ENCODE data around the gene PCDHAC2.

Gene PCDHAC2

GRCh38 chr5:140966293-140967225, at the start of gene PCDHAC2:
PCDHAC2 (plus strand) TSS chr5:140966476; CDS start chr5:140966767, 291 bp downstream.
- DNase-seq = no peak

GRCh38 chr5:140923601-140924000, 42.7 kb upstream of the PCDHAC2 start:
- no peak for DNase-seq

- no peak for DNase-seq
Measured at GRCh38 chr5:140925806-140926442, 40.4 kb upstream of the PCDHAC2 start, which contains the start of gene PCDHAC1. PCDHAC1 (plus strand) TSS chr5:140926299; CDS start chr5:140926893, 594 bp downstream.

GRCh38 chr5:140926443-140927227, 39.6 kb upstream of the PCDHAC2 start:
- no peak for DNase-seq

- no peak for DNase-seq
Measured at GRCh38 chr5:140927228-140927573, 39.1 kb upstream of the PCDHAC2 start.

GRCh38 chr5:140934964-140935606, 31.2 kb upstream of the PCDHAC2 start:
- no peak for DNase-seq

GRCh38 chr5:140946578-140946977, 19.7 kb upstream of the PCDHAC2 start:
- DNase-seq = no peak

GRCh38 chr5:140951636-140952035, 14.6 kb upstream of the PCDHAC2 start:
- no peak for DNase-seq

- peak; percentile 7 for DNase-seq
Measured at GRCh38 chr5:140953234-140953633, 13.0 kb upstream of the PCDHAC2 start.

GRCh38 chr5:140962190-140962589, 4.1 kb upstream of the PCDHAC2 start:
- no peak for DNase-seq

- DNase-seq = no peak
Measured at GRCh38 chr5:140964356-140964755, 1.9 kb upstream of the PCDHAC2 start.

GRCh38 chr5:140965905-140966292, 377 bp upstream of the PCDHAC2 start:
- no peak for DNase-seq

- DNase-seq = no peak
Measured at GRCh38 chr5:140967226-140967893, 1.1 kb downstream of the PCDHAC2 start.

GRCh38 chr5:140969880-140970279, 3.6 kb downstream of the PCDHAC2 start:
- DNase-seq = no peak

GRCh38 chr5:140973550-140973949, 7.3 kb downstream of the PCDHAC2 start:
- no peak for DNase-seq

GRCh38 chr5:140977003-140977402, 10.7 kb downstream of the PCDHAC2 start:
- peak; percentile 10 for DNase-seq

GRCh38 chr5:140978260-140978659, 12.0 kb downstream of the PCDHAC2 start:
- DNase-seq = no peak

- DNase-seq = no peak
Measured at GRCh38 chr5:140978983-140979382, 12.7 kb downstream of the PCDHAC2 start.

- DNase-seq = no peak
Measured at GRCh38 chr5:140982083-140982716, 15.9 kb downstream of the PCDHAC2 start.

GRCh38 chr5:140986117-140986521, 19.8 kb downstream of the PCDHAC2 start:
- DNase-seq = no peak

- DNase-seq = no peak
Measured at GRCh38 chr5:140988100-140988499, 21.8 kb downstream of the PCDHAC2 start.

GRCh38 chr5:140988608-140989007, 22.3 kb downstream of the PCDHAC2 start:
- DNase-seq = no peak

Data from OCI-M1 (cell line).